Cardiac fibroblast (primary cell): Measurements from ENCODE around the gene RAPGEF1.
A peak's percentile ranks its signal among the peaks of the same experiment; 100 is the strongest.

Experiments
- DNase-seq, 2 donors: peaks; one replicate each; pipeline versions ENCODE4 v3.0.0 to v3.0.0-alpha.2; 2010; ENCODE audit warnings: low read depth in 2 of 2
- H3K4me3 ChIP-seq, 2 donors: replicated peaks in 1 of 2; 1 replicate in 1 of 2; 2 replicates in 1 of 2; pipeline ENCODE4 v1.5.1; 2011; ENCODE audit warnings: low read depth in 2 of 2, low read length in 2 of 2, mild to moderate bottlenecking in 2 of 2, moderate library complexity in 1 of 2
- TF ChIP-seq, protein P1 (sequence below): IDR thresholded peaks from one replicate; pipeline ENCODE4 v1.5.1; 2011; ENCODE audit warnings: low read depth, mild to moderate bottlenecking, low read length, inconsistent platforms

Gene RAPGEF1

GRCh38 chr9:131776036-131776435 lies 36.2 kb upstream of the RAPGEF1 start:
- TF ChIP-seq, protein P1, sequence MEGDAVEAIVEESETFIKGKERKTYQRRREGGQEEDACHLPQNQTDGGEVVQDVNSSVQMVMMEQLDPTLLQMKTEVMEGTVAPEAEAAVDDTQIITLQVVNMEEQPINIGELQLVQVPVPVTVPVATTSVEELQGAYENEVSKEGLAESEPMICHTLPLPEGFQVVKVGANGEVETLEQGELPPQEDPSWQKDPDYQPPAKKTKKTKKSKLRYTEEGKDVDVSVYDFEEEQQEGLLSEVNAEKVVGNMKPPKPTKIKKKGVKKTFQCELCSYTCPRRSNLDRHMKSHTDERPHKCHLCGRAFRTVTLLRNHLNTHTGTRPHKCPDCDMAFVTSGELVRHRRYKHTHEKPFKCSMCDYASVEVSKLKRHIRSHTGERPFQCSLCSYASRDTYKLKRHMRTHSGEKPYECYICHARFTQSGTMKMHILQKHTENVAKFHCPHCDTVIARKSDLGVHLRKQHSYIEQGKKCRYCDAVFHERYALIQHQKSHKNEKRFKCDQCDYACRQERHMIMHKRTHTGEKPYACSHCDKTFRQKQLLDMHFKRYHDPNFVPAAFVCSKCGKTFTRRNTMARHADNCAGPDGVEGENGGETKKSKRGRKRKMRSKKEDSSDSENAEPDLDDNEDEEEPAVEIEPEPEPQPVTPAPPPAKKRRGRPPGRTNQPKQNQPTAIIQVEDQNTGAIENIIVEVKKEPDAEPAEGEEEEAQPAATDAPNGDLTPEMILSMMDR: no peak
- H3K4me3 ChIP-seq: no peak overlapping the region
- DNase-seq: no peak

DNA sequence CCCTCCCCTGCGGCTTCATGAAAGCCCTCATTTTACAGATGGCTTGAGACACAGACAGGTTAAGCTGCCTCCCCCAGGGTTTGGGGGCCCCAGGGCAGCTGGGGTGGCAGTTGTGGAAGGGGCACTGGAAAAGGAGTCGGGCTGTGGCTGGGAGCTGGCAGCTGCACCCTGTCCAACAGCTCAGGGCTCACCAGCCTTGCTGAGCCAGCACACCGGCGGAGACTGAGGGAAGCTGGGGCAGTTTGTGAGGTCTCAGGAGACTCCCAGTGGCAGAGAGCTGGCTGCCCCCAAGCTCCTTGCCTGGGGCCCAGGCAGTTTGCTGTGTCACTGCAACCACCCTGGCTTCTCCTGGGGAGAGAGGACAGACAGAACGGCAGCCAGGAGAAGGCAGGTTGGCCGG lies 34.8 kb upstream of the RAPGEF1 start:
- TF ChIP-seq, protein P1: no peak
- no peak for DNase-seq
- H3K4me3 ChIP-seq: no peak overlapping the region

GRCh38 chr9:131773911-131774379 lies 34.1 kb upstream of the RAPGEF1 start:
- TF ChIP-seq, protein P1: no peak
- DNase-seq: peak; percentile 73 to 76
- no peak overlapping the region for H3K4me3 ChIP-seq

DNA sequence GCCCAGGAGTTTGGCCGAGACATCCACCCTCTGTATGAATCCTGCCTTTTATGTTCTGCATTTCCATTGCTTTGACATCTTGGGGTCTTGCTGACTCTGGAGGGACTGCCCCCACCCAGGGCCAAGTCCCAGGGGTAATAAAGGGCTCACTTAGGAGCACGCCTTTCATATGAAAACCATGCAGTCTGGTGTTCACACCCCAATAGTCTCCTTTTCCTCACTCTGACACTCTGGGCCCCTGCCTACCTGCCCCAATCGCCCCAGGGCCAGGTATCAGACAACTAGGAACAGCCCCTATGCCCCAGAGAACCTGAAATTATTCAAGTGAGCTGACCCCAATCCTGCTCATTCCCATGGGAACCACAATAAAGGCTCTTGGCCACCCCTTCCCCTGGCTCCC lies 33.1 kb upstream of the RAPGEF1 start:
- TF ChIP-seq, protein P1: no peak
- H3K4me3 ChIP-seq: no peak overlapping the region
- no peak for DNase-seq

DNA sequence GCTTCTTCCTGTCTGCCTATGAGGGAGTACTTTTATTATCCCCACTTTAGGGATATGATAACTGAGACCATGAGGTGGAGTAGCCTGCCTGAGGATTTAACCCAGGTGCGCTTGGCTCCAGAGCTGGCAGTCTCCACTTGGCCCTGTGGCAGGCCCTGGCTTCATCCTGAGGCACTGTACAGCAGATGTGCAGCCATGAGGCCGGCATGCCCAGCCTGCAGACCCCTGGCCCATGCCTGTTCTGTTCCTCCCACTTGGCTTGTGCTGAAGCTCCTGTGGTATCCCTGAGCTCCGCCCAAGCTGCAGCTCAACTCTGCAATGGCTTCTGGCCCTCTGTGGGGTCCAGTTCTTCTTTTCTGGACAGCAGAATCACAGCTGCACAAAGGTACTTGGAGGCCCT lies 31.8 kb upstream of the RAPGEF1 start:
- TF ChIP-seq, protein P1: no peak
- no peak overlapping the region for H3K4me3 ChIP-seq
- DNase-seq: no peak

GRCh38 chr9:131769361-131769760 lies 29.5 kb upstream of the RAPGEF1 start:
- no peak overlapping the region for H3K4me3 ChIP-seq
- no peak for DNase-seq
- TF ChIP-seq, protein P1: no peak

DNA sequence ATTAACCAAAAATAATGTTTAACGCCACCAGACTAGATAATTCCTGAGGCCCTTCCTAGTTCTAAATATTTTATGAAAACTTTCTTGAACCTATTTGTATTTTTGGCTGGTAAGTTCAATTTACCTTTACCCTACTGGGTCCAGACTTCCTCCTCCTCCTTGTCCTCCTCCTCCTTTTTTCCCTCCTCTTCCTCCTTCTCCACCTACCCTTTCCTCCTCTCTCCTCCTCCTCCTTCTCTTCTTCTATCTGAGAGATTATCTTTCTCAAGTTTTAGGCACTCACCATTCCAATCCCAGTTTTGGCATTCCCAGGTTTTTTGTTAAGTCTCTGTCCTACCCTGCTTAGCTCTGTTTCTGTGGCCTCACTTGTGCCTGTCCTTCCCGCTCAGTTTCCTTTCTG lies 24.7 kb upstream of the RAPGEF1 start:
- TF ChIP-seq, protein P1: no peak
- no peak for DNase-seq
- no peak overlapping the region for H3K4me3 ChIP-seq
